ENCODE measurements around the gene TNFRSF8.

TNFRSF8 gene

DNA sequence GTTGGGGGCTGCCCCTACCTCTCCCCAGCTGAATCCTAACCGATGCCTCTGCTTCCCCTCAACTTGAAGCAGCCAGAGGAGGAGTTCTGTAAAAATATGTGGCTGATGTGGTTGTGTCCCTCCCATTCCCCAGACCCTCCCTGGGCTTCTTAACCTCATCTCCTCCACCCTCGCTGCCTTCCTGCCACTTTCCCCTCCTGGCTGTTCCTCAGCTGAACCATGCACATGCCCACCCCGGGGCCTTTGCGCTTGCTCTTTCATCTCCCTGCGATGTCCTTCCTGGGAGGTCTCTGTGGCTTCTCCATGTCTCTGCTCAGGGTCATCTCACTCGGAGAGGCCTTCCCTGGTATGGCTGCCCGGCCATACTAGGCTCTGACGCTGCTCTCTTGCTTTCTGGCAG, 34.9 kb upstream of the TNFRSF8 start:
- no peaks in the 10 kb centered on the region for H3K9me2 ChIP-seq (ENCODE audit: low read depth, low read length)
- TF ChIP-seq CTCF (IDR thresholded peaks at IDR 0.05; ENCODE audit: low read length) (no peak), EZH2 (IDR thresholded peaks at IDR 0.05; ENCODE audit: borderline replicate concordance, low read length) (no peak)
- H3F3A ChIP-seq (ENCODE audit: insufficient read depth, low read length), result no peaks in the 10 kb centered on the region
- H3K27ac ChIP-seq (ENCODE audit: low read depth, low read length, poor library complexity, severe bottlenecking), result no peak overlapping the region
- H3K9me3 ChIP-seq (ENCODE audit: low read length), result no peaks in the 10 kb centered on the region
- H3K4me3 ChIP-seq (ENCODE audit: low read depth, low read length, poor library complexity, severe bottlenecking), result no peak overlapping the region
- no peaks in the 10 kb centered on the region for H4K20me1 ChIP-seq (ENCODE audit: insufficient read depth, low read length)
- H3K36me3 ChIP-seq (ENCODE audit: insufficient read depth, low read length), result peaks cover 48% of the 10 kb centered on the region
- H3K27me3 ChIP-seq (ENCODE audit: insufficient read depth, low read length), result no peaks in the 10 kb centered on the region
- no peak overlapping the region for H2AFZ ChIP-seq (ENCODE audit: low read length)
- no peak overlapping the region for H3K9ac ChIP-seq (ENCODE audit: low read length)
- H3K4me2 ChIP-seq (ENCODE audit: low read length), result no peak overlapping the region
- H3K4me1 ChIP-seq (ENCODE audit: insufficient read depth, low read length, severe bottlenecking), result no peaks in the 10 kb centered on the region
- H3K79me2 ChIP-seq (ENCODE audit: insufficient read depth, low read length), result no peaks in the 10 kb centered on the region

DNA sequence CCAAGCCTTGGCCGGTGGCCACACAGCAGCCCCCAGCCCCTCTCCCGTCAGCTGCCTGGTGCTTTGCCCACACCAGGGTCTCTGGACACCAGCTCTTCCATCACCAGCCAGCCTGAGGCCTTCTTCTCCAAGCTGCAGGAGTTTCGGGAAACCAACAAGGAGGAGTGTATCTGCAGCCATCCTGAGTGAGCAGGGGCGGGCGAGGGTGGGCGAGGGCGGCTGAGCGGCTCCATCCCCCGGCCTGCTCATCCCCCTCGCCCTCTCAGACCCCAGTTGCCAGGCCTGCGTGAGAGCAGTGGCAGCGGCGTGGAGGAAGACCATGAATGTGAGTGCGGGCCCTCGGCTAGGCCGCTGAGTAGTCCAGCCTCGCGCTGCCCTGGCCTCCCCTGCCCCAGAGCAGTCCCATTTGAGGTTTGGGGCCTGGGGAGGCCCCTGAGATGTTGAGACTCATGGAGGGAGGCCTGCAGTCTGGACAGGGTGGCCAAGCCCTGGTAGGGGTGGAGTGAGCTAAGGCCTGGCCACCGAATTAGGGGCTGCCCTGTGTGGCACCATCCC, 34.1 kb upstream of the TNFRSF8 start:
- no peak overlapping the region for H3K4me2 ChIP-seq (ENCODE audit: low read length)
- no peaks in the 10 kb centered on the region for H3K9me3 ChIP-seq (ENCODE audit: low read length)
- H4K20me1 ChIP-seq (ENCODE audit: insufficient read depth, low read length), result no peaks in the 10 kb centered on the region
- H3K4me1 ChIP-seq (ENCODE audit: insufficient read depth, low read length, severe bottlenecking), result no peaks in the 10 kb centered on the region
- H2AFZ ChIP-seq (ENCODE audit: low read length), result no peak overlapping the region
- H3K27me3 ChIP-seq (ENCODE audit: insufficient read depth, low read length), result no peaks in the 10 kb centered on the region
- no peak overlapping the region for H3K9ac ChIP-seq (ENCODE audit: low read length)
- TF ChIP-seq EZH2 (IDR thresholded peaks at IDR 0.05; ENCODE audit: borderline replicate concordance, low read length) (no peak), CTCF (IDR thresholded peaks at IDR 0.05; ENCODE audit: low read length) (no peak)
- no peak overlapping the region for H3K27ac ChIP-seq (ENCODE audit: low read depth, low read length, poor library complexity, severe bottlenecking)
- H3K4me3 ChIP-seq (ENCODE audit: low read depth, low read length, poor library complexity, severe bottlenecking), result no peak overlapping the region
- no peaks in the 10 kb centered on the region for H3F3A ChIP-seq (ENCODE audit: insufficient read depth, low read length)
- H3K9me2 ChIP-seq (ENCODE audit: low read depth, low read length), result no peaks in the 10 kb centered on the region
- H3K79me2 ChIP-seq (ENCODE audit: insufficient read depth, low read length), result no peaks in the 10 kb centered on the region
- peaks cover 45% of the 10 kb centered on the region for H3K36me3 ChIP-seq (ENCODE audit: insufficient read depth, low read length)

DNA sequence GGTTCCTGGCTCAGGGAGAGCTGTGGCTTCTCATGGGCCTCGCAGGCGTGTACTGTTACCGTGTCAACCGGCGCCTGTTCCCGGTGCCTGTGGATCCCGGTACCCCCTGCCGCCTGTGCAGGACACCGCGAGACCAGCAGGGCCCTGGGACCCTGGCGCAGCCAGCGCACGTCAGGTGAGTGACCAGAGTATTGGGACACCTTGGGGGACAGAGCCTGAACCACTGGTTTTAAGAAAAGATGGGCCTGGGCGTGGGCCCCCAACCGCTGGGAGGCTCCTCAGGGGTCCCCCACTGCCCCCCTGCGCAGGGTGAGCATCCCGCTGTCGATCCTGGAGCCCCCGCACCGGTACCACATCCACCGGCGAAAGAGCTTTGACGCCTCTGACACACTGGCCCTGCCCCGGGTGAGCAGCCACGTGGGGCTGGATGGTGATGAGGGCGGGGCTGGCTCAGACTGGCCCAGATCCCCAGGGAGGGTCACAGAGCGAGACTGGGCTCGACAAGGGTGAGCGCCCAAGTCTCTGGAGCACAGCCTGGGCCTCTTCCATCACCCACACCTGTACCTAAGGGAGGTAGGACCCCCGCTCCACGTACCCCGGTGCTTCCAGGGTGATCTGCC, 33.3 kb upstream of the TNFRSF8 start:
- H2AFZ ChIP-seq (ENCODE audit: low read length), result no peak overlapping the region
- H3K9me2 ChIP-seq (ENCODE audit: low read depth, low read length), result no peaks in the 10 kb centered on the region
- TF ChIP-seq EZH2 (IDR thresholded peaks at IDR 0.05; ENCODE audit: borderline replicate concordance, low read length), result no peak
- no peak for TF ChIP-seq CTCF (IDR thresholded peaks at IDR 0.05; ENCODE audit: low read length)
- H3K79me2 ChIP-seq (ENCODE audit: insufficient read depth, low read length), result no peaks in the 10 kb centered on the region
- H3K4me1 ChIP-seq (ENCODE audit: insufficient read depth, low read length, severe bottlenecking), result no peaks in the 10 kb centered on the region
- no peaks in the 10 kb centered on the region for H4K20me1 ChIP-seq (ENCODE audit: insufficient read depth, low read length)
- H3K4me2 ChIP-seq (ENCODE audit: low read length), result no peak overlapping the region
- no peak overlapping the region for H3K9ac ChIP-seq (ENCODE audit: low read length)
- H3K36me3 ChIP-seq (ENCODE audit: insufficient read depth, low read length), result peaks cover 39% of the 10 kb centered on the region
- H3K27ac ChIP-seq (ENCODE audit: low read depth, low read length, poor library complexity, severe bottlenecking), result no peak overlapping the region
- no peaks in the 10 kb centered on the region for H3K9me3 ChIP-seq (ENCODE audit: low read length)
- H3K4me3 ChIP-seq (ENCODE audit: low read depth, low read length, poor library complexity, severe bottlenecking), result no peak overlapping the region
- no peaks in the 10 kb centered on the region for H3K27me3 ChIP-seq (ENCODE audit: insufficient read depth, low read length)
- no peaks in the 10 kb centered on the region for H3F3A ChIP-seq (ENCODE audit: insufficient read depth, low read length)
